Measurements from ENCODE around the gene OR5AU1.
"Not testable (repeated sequence)": the region's sequence is repeated elsewhere in the genome, so short reads cannot be mapped to it uniquely, and the experiment has no call there.

Gene OR5AU1

DNA sequence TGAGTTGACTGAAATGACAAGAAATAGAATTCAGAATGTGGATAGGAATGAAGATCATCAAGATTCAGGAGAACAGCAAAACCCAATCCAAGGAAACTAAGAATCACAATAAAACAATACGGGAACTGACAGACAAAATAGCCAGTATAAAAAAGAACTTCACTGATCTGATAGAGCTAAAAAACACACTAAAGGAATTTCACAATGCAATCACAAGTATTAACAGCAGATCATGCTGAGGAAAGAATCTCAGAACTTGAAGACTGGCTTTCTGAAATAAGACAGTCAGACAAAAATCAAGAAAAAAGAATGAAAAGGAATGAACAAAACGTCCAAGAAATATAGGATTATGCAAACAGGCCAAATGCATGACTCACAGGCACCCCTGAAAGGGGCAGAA, 15.3 kb upstream of the OR5AU1 start:
- DNase-seq (ENCODE audit: low spot score) = no peak

DNA sequence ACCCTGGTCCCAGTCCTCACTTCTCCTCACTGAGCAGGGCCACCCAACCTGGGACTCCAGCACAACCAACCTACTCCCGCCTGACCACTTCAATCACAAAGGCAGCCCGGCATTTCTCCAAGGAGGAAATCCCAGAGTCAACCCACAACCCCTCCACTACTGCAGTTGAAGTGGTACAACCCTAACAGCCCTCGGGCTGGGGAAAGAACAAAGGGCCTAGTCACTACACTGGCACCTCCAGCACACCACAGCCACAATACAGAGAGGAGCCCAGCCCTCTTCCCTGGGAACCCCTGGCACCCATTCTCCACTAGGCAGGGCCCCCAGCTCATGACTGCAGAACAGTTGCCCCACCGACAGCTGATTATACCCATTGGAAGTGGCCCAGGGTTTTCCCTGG, 13.7 kb upstream of the OR5AU1 start:
- no peak for DNase-seq (ENCODE audit: low spot score)

DNA sequence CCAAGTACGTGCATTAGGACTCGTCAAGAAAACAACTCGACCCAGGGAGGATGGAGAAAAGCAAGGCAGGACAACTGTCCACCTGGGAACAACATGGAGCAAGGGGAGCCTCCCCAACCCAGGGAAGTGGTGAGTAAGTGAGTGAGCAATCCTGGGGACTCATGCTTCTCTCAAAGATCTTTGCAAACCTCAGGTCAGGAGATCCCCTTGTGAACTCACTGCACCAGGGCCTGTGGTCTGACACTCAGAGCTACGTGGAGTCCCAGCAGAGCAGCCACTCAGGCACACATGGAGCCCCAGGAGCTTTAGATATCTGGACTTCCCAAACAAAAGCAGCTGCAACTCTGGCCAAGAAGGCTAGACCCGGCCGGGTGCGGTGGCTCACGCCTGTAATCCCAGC, 12.2 kb upstream of the OR5AU1 start:
- DNase-seq (ENCODE audit: low spot score) = no peak

DNA sequence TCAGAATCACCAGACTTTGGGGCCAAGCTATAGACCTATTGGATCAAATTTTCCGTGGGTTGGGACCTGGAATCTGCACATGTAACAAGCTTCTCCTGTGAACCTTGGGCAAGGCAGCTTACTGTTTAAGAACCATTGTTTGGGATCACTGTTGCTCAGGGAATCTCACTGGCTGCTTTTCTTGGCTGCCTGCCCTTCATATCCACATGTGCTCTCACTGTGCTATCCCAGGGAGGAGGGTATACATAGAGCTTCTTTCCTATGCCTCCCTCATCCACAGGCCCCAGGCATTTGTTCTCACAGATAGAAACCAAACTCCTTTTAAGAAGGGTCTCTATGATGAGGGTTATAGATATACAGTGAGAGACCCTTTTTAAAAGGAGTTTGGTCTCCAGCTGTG, 9.8 kb upstream of the OR5AU1 start:
- DNase-seq (ENCODE audit: low spot score) = not testable (repeated sequence)

DNA sequence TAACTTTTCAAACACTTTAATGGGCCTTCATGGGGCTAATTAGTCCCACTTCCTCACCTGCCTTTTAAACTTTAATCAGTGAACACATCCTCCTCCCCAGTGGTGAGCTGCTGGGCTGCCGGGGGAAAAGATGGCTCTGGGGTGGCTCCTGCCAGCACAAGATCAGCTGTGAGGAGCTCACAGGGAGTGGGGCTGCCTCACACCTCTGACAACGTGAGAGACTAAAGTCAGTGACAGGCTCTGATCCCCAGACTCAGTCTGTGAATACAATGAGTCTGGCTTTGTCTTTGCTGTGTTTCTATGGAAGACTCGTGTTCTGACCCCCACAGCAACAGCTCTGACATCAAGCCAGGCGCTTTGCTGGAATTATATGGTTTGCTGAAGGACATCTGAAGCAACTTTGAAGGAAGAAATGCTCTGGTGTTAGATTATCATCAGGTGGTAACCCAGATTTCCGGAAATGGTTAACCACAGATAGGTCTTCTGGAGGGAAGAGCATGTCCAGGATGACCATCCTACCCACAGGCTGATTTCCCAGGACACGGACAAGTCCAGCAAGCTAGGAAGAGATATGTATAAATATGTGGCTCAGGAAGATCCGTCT, 9.2 kb upstream of the OR5AU1 start:
- not testable (repeated sequence) for DNase-seq (ENCODE audit: low spot score)

DNA sequence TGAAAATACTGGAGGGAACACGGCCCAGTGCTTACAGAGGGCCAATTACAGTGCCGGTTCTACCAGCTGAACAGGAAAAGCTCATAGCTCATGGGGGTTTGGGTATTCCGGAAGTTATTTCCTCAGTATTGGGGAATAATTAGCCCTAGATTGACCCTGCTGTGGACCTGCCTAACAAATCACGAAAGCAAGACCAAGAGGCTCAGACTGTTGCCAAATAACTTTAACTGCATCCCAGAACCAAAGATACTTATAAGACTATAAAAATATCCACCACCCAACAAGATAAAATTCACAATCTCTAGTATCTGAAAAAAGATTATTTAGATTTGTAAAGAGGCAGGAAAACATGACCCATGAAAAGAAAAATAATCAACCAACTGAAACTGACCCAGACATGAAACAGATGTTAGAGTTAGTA, 8.0 kb upstream of the OR5AU1 start:
- no peak for DNase-seq (ENCODE audit: low spot score)

DNA sequence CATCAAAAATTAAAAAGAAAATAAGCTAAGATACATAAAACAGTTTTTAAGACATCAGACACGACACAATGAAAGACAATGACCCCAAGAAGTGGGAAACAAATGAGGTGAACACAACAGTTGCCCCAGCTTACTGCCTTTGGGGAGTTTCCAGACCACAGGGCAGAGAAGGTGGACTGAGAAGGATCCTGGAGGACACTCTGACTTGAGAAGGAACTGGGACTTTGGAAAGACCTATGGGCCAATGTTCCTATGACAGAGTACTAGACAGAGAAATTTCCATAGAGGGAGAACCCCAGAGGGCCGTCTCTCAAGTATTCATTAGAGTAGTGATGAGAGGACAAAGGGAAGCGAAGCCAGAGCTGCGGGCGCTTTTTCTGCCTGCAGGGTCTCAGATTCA, 6.2 kb upstream of the OR5AU1 start:
- no peak for DNase-seq (ENCODE audit: low spot score)

DNA sequence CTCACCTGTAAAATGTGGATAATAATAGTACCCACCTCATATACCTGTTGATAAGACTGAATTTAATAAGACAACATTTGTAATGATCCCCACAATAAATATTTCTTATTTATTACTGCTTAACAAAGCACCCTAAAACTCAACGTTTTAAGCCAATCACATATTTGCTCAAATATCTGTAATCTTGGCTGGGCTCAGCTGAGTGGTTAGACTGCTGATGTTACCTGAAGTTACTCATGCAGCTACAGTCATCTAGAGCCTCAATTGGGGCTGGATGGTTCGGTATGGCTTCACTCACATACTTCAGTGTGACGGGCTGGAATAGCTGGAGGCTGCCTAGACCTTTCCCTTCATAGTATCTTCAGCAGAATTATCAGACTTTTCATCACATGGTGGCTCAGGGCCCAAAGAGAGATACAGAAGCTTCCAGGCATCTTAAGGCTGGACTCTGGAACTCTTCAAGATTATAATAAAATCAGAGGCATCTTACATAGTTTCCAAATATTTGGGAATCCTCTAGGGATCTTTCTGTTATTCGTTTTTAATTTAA, 4.3 kb upstream of the OR5AU1 start:
- no peak for DNase-seq (ENCODE audit: low spot score)

DNA sequence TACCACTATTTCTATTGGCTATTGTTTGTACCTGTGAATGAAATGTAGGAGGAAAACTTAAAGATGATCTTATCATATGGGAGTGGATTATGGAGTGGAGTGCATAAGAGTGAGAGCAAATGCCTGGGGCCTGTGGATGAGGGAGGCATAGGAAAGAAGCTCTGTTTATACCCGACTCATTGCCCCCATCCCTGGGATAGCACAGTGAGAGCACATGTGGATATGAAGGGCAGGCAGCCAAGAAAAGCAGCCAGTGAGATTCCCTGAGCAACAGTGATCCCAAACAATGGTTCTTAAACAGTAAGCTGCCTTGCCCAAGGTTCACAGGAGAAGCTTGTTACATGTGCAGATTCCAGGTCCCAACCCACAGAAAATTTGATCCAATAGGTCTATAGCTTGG, 2.3 kb upstream of the OR5AU1 start:
- not testable (repeated sequence) for DNase-seq (ENCODE audit: low spot score)

DNA sequence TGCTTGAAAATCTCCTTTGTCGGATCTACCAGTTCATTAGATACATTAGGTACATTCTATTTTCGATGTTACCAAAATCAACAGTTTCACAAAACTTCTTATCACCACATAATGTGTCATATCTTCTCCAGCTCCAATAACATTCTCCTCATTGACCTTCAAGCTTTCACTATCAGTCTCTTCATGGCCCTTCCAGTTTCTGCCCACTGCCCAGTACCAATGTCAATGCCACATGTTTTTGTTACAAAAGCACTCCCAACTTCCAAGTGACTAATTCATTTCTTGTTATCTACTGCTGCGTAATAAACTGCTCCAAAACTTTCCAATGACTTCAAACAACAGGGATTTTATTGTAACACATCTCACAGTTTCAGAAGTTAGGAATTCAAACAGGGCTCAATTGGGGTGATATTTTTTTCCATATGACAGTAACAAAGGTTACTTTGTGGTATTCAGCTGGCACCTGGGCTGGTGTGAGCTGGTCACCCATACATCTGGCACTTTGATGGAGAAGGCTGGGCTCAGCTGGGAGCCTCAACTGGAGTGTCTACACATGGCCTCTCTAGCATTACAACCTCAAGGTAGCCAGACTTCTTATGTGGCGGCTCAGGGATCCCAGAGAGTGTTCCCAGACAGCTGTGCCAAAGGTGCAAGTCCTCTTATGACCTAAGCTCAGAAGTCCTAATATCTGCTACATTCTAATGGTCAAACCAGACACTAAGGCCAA, 6.1 kb downstream of the OR5AU1 start:
- no peak for DNase-seq (ENCODE audit: low spot score)

DNA sequence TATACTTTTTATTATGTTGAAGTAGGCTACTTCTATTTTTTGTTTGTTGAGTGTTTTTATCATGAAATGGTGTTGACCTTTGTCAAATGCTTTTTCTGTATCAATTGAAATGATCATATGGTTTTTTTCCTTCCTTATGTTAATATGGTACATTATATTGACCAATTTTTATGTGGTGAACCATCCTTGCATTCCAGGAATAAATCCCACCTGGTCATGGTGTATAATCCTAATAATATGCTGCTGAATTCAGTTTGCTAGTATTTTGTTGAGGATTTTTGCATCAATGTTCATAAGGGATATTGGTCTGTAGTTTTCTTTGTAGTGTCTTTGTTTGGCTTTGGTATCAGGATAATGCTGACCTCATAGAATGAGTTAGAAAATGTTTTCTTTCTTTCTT, 10.4 kb downstream of the OR5AU1 start:
- no peak for DNase-seq (ENCODE audit: low spot score)

DNA sequence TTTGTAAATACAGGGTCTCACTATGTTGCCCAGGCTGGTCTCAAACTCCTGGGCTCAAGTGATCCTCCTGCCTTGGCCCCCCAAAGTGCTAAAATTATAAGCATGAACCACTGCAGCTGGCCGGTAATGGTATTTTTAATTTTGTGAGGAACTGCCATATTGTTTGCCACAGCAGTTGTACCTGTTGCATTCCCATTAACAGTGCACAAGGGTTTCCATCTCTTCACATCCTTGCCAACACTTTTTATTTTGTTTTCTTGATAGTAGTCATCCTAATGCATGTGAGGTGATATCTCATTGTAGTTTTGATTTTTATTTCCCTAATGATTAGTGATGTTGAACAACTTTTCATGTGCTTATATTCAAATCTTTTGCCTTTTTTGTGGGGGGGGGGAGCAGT, 13.5 kb downstream of the OR5AU1 start:
- DNase-seq (ENCODE audit: low spot score) = no peak

DNA sequence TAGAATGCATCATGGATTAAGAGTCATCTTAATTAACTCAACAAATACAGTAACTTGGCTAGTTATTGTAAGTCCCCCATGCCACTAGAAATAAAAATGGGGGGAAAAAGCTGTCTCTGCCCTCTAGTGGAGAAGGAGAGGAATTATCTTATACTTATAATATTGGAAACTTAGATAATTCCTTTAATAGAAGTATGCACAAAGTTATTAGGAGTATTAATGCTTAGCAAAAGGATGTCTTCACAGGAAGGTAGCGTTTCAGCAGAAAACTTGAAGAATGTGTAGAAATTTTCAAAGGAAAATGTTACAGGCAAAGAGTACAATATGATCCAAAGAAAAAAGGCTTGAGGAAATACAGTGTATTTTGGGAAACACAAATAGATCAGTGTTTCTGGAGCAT, 19.8 kb downstream of the OR5AU1 start:
- DNase-seq (ENCODE audit: low spot score) = peak; percentile 62

DNA sequence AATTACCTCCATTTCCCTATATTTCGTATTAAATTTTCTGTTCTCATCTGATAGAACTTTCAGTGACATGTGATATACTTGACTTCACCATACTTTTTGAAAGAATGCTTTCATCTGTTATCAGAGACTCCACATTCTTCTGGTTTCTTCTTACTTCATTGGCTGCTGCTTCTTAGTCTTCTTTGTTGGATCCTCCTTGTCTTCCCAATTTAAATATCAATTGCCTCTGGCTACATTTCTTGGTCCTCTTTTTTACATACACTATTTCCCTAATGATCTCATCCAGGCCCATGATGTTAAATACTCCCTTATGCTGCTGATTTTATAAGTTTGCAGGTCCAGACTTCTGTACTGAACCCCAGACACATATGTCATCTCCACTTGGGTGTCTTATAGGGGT, 22.0 kb downstream of the OR5AU1 start:
- DNase-seq (ENCODE audit: low spot score) = no peak

DNA sequence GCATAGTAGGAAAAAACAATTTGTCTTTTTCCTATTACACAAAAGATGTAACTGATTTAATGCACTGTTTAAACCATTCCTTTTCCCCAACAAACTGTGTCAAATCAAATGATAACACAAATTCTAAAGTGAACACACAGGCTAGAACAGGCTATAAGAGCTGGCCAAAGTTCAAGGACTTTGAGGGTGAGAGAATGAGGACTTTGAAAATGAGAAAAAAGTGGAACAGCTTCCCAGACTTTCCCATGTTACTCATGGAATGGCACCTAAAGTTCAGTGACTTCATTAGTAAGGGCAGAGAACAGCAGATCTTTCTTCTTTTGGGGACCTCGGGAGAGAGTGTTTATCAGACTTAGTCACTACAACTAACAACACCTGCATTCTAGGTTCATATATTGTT, 32.4 kb downstream of the OR5AU1 start:
- no peak for DNase-seq (ENCODE audit: low spot score)

DNA sequence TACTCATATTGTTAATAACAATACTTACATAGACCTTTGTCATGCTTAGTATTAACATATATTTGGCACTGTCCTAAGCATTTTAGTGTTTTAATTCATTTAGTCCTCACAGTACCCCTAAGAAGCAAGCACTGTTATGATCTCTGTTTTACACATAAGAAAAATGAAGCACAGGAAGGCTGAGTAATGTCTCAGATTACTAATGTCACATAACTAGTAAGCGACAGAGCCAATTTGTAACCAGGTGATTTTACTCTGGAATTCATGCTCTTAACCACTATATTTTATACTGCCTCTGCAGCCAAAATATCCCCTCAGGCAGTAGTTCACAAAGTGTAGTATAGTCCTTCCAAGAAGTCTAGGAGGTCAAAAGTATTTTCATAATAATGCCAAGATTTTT, 34.7 kb downstream of the OR5AU1 start:
- DNase-seq (ENCODE audit: low spot score) = no peak

DNA sequence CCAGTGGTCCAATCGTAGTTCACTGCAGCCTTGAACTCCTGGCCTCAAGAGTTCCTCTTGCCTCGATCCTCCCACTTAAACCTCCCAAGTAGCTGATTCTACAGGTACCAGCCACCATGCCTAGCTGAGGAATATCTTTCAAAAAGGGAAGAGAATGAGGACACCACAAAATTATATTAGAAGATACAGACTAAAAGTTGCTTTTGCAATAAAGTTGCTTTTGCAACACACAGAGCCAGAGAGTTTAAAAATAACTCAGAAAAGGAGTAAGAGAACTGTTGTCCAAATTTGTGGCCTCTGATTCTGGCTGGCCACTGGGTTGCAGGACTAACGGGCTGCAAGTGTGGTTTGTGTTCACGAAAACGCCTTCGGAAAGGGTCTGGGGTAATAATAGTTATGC, 35.2 kb downstream of the OR5AU1 start:
- DNase-seq (ENCODE audit: low spot score) = no peak

DNA sequence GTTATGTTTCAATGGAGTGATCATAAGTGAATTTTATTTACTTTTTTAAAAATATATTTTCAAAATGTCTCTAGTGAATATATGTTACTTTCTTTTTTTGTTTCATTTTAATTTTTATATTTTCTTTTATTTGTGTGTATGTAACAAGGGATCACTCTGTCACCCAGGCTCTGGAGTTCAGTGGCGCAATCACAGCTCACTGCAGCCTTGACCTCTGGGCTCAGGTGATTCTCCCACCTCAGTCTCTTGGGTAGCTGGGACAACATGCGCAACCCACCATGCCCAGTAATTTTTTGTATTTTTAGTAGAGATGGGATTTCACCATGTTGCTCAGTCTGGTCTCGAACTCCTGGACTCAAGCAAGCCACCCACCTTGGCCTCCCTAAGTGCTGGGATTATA, 36.9 kb downstream of the OR5AU1 start:
- DNase-seq (ENCODE audit: low spot score) = no peak

DNA sequence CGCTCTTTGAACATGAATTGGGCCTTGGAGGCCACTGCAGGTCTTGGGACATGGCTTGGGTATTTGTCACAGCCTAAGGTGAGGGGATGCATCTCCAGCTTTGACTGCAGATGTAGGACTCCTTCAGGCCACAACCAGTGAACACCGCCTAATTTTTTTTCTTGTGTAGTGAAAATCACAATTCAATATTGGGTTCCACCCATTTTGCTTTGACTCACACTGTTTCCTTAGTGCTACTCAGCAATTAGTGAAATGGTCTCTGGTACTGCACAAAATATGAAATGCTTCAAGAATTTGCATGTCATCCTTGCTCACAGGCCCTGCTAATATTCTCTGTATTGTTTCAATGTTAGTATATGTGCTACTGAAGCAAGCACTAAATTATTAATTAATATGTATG, 42.5 kb downstream of the OR5AU1 start:
- no peak for DNase-seq (ENCODE audit: low spot score)

DNA sequence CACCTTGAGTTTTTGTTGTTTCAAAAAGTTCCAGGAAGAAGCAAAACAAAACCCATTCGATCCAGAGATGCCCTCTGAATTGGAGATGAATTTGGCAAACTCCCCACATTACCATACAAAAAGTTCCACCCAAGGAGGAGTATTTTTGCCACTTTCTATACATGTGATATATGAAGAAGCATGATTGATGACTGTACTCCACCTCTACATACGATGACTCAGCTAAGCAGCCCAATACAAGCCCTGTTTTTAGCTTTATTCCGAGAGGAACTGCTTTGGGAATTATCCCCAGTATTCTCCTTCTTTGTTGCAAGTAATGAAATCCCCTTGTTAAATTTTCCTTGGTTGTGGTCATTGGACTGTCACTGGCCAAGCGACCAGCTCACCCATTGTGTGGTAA, 43.6 kb downstream of the OR5AU1 start:
- no peak for DNase-seq (ENCODE audit: low spot score)

DNA sequence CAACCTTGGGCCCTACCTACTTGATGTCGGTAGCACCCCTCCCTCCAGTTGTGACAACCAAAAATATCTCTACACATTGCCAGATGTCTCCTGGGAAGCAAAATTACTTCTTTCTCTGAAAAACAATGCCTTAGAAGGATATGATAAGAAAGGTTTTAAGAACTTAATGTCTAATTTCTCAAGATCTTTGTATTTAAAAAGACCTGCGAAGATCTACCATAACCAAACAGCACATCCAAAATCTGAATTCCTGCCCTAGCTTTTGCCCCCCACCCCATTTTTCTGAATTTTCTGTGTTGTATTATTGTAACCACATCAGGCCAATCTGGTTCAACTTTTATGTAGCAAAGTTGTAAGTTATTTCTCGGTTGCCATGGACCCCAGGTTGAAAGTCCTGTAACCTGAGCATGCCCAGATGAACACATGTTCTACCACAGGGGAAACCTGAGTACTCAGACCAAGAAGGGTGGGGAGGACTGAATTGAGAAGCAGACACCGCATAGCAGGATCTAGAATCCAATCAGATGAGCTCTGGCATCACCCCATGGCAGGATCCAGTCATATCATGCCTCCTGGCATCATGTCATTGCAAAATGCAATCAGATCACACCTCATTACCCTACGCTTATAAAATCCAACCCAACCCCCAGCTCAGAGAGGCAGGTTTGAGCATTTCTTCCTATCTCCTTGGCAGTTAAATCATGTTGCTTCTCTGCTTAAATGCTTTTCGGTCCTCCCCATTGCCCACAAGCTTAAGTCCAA, 46.3 kb downstream of the OR5AU1 start:
- DNase-seq (ENCODE audit: low spot score) = no peak

DNA sequence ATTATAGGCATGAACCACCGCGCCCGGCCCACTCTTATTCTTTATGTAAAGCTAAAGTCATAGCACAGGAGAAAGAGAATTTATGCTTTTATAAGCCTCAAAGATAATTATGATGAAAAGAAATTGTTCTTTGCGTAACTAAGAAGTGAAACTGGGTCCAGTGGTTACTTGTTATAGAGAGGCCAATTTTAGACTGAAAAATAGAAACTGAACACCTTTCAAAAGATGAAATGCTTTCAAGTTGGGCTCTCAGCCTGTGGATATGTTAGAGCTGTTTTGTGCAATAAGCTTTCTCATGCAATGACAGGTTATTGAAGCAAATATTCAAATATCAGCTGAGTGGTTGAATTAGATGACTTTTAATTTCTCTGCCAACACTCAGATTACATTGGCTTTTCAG, 47.1 kb downstream of the OR5AU1 start:
- DNase-seq (ENCODE audit: low spot score) = no peak

DNA sequence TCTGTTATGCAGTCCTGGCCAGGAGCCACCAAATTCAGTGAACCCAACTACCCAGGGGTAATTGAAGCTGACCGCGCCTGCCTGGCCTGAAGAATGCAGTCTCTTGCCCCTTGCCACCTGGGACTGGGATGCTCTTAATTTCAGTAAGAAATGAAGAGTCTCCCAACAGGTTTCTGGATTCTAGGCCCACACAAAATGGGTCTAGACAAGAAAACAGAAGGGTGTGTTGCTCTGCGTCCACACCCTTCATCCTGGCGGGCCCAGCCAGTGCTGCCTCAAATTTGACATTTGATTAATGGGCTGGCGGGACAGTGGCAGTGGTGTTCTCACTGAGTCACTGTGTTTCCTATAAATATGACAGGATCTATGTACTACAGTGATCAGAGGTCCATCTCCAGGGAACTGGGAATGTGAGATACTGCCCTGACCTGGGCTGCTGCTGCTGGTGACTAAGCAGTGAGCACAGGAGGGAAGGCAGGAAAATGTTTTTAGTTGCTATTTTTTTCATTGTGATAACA, 48.5 kb downstream of the OR5AU1 start:
- DNase-seq (ENCODE audit: low spot score) = no peak
